GM21619 (cell line): ENCODE measurements around the gene ZRANB2.

Experiments
- ATAC-seq: cut with Tn5 transposase; IDR thresholded peaks from one replicate; pipeline ENCODE4 v1.9.1; 2021; ENCODE audit not compliant: unreplicated experiment

Gene ZRANB2

GRCh38 chr1:71030026-71030425, 50.8 kb downstream of the ZRANB2 start:
- ATAC-seq, result no peak

GRCh38 chr1:71028981-71029380, 51.9 kb downstream of the ZRANB2 start:
- no peak for ATAC-seq

- ATAC-seq, result no peak
These were observed 52.8 kb downstream of the ZRANB2 start for GRCh38 chr1:71027991-71028390.

- ATAC-seq, result no peak
These were observed 54.7 kb downstream of the ZRANB2 start for GRCh38 chr1:71026093-71026492.

- no peak for ATAC-seq
These were observed 57.3 kb downstream of the ZRANB2 start for GRCh38 chr1:71023515-71023914.

GRCh38 chr1:71019233-71019969, 61.4 kb downstream of the ZRANB2 start:
- no peak for ATAC-seq

- no peak for ATAC-seq
These were observed 62.0 kb downstream of the ZRANB2 start for GRCh38 chr1:71018791-71019190.

GRCh38 chr1:71015745-71016144, 65.1 kb downstream of the ZRANB2 start:
- no peak for ATAC-seq

- ATAC-seq, result no peak
These were observed 66.7 kb downstream of the ZRANB2 start for GRCh38 chr1:71014178-71014579.
